ENCODE data around the gene TMEM42. TPM values are rescaled to one million over a fixed set of nuclear protein-coding genes. Genes with fewer than 3 reads are reported as not detected.
"Not testable (repeated sequence)": the region's sequence is repeated elsewhere in the genome, so short reads cannot be mapped to it uniquely, and the experiment has no call there.

TMEM42 gene
- 10.5 TPM for total RNA-seq
- long read RNA-seq, transcript TMEM42-201 (3 exons, 1,026 nt) = major isoform, 6 of 9 reads
- long read RNA-seq, partial matches to known transcripts = 0 of 9 reads
- long read RNA-seq, other reads (novel, unspliced or antisense) = 3 of 9 reads

DNA sequence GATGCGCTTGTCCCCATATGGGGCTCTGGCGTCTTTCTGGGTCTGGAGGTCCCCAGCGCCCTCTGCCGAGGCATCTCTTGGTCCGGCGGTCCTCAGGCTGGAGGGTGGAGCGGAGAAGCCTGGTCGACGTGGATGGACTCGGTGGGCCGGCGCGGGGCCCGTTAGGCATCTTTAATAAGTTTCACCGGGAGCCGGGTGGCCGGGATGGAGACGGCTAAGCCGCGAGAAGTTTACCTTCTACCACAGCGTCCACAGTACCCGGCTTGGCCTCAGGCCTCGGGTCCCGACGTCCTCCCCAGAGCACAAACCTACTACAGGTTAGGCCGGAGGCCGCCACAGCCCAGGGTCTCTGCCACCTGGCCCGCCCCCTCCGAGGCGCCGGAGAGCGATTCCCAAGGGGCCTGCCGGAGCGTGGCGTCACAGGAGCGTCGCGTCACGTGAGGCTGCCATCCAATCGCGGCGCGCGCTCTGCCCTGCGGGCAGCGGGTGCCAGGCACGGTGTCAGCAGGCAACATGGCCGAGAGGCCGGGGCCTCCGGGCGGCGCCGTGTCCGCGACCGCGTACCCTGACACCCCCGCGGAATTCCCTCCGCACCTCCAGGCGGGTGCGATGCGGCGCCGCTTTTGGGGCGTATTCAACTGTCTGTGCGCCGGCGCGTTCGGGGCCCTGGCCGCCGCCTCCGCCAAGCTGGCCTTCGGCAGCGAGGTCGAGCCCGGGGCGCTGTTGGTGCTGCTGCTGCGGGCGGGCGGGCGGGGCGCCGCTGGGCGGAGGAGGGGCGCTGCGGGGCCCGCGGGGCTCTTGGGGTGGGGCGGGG is at the start of gene TMEM42:
TSS of gene TMEM42 (plus strand) at position 501 of the 814 bp plus-strand sequence. CDS start at position 514, 13 bp downstream.
- intact Hi-C loops (cut with DNase I) = loop anchor here (5.0 to 10.0 kb wide), 3 partner anchors 99 to 237 kb away; partner anchors contain the start of genes KIAA1143, KIF15, ZNF197 and ZNF502
- DNase-seq (ENCODE audit: low spot score) = peak; percentile 96

DNA sequence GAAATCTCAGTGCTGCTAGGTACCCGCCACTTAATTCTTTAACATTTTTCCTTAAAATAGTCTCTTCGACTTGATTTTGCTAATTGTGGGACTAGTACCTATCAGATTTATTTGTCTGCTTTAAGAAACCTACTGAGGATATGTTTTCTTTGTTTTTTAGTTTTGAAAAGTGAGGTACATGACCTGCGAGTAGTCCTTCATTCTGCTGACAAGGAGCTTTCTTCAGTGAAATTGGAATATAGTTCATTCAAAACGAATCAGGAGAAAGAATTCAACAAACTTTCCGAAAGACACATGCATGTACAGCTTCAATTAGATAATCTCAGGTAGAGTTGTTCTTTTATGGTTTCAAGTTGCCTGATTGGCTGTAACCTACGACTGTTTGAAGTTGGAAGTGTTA is 47.0 kb upstream of the TMEM42 start:
- intact Hi-C loops (cut with DNase I) = no loop called here
- no peak for DNase-seq (ENCODE audit: low spot score)

DNA sequence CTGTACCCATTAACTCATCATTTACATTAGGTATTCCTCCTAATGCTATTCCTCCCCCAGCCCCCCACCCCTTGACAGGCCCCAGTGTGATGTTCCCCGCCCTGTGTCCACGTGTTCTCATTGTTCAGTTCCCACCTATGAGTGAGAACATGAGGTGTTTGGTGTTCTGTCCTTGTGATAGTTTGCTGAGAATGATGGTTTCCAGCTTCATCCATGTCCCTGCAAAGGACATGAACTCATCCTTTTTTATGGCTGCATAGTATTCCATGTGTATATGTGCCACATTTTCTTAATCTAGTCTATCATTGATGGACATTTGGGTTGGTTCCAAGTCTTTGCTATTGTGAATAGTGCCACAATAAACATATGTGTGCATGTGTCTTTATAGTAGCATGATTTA is 45.4 kb upstream of the TMEM42 start:
- intact Hi-C loops (cut with DNase I) = not testable (repeated sequence)

DNA sequence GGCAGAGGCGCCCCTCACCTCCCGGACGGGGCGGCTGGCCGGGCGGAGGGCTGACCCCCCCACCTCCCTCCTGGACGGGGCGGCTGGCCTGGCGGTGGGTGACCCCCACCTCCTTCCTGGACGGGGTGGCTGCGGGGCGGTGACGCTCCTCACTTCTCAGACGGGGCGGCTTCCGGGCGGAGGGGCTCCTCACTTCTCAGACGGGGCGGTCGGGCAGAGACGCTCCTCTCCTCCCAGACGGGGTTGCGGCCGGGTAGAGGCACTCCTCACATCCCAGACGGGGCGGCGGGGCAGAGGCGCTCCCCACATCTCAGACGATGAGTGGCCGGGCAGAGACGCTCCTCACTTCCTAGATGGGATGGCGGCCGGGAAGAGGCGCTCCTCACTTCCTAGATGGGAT is 40.5 kb upstream of the TMEM42 start:
- DNase-seq (ENCODE audit: low spot score); intact Hi-C loops (cut with DNase I): not testable (repeated sequence)

More for the DNA sequence above, 45.4 kb upstream of the TMEM42 start:
- not testable (repeated sequence) for DNase-seq (ENCODE audit: low spot score)

DNA sequence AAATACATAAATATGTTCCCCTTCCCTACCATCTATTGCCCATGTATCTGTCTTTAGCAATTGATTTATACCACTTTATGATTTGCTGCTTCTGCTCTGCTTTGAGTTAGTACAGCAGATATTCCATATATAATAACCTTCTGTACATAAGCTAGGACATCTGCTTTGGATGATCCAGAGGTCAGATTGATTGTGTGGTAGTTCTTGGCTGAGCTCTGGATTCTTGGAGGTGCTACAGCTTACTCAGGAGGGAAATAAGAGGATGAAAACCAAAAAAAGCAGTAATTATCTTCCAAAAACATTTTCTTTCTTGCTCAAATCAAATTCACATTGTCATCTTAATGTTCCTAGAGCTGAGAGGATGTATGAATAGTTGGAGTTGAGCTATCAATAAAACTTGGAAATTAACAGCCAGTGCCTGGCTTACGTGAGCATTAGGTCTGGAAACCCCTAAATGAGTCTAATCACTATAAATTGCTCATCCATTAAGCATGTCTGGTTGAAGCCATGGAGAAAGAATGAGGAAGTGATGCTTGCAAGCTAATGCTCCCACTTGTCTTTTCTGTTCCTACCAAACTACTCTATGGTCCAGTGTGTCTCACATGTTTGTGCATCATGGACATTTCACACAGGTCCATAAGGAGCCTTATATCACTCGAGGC is 36.3 kb upstream of the TMEM42 start:
- intact Hi-C loops (cut with DNase I) = no loop called here
- DNase-seq (ENCODE audit: low spot score) = no peak

DNA sequence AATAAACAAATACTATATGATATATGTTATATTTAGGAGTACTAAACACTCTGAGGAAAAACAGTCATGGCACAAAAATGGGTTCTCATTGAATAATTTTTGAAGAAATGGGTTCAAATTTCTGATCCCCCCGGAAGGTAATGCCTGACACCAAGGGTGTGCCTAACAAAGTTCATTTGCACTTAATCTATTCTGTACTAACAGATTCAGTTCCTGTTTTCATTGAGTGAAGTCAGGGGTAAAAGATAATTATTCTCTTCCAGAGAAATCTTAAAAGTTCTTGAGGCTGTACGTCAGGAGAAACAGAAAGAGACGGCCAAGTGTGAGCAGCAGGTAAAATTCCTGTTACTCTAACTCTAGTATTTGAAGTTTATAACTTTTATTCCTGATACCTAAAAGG is 34.5 kb upstream of the TMEM42 start:
- intact Hi-C loops (cut with DNase I) = no loop called here
- no peak for DNase-seq (ENCODE audit: low spot score)

DNA sequence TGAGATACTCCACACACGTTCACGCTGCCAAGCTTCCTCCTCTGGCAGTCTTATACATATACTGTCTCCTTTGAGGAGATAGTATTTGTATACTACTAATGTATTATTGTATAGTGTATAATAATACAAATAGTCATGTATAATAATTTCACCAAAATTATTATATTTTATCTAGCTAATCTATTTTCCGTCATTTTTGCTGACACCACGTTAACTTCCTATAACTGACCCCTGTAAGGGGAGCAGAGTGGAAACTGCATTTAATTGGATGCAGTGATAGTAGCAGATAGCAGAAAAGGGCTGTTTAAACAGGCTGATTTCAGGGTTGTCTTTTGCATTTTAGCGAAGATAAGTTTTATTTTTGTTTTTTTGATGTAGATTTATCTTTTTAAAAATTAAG is 30.5 kb upstream of the TMEM42 start:
- intact Hi-C loops (cut with DNase I) = no loop called here
- no peak for DNase-seq (ENCODE audit: low spot score)

DNA sequence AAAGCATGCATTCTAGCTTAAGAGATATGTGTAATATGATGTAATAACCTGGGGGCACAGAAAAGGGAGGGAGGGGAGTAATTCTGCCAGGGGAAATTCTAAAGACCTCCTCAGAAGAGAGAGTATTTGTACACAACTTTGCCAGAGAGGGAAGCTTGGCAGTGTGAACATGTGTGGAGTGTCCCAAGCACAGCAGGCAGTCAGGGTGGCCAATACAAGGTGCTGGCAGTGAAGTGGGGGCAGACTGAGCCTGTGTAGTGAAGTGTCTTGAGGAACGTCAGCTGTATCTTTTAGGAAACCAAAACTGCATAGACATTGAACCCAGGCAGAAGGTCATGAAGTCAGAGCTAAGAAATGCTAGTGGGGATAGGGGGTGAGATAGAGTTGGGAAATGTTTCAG is 29.7 kb upstream of the TMEM42 start:
- DNase-seq (ENCODE audit: low spot score) = no peak
- intact Hi-C loops (cut with DNase I) = no loop called here

DNA sequence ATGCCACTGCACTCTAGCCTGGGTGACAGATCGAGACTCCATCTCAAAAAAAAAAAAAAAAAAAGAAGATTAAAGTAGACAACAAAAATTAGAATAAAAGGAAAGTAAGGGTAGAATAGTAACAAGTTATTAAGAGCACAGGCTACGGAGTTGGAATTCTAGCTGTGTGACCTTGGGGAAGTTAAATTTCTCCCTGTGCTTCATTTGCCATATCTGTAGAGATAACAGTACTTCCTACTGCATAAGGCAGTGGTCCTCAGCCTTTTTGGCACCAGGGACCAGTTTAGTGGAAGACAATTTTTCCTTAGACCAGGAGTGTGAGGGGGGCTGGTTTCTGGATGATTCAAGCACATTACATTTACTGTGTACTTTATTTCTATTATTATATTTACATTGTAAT is 28.7 kb upstream of the TMEM42 start:
- intact Hi-C loops (cut with DNase I) = no loop called here
- no peak for DNase-seq (ENCODE audit: low spot score)

DNA sequence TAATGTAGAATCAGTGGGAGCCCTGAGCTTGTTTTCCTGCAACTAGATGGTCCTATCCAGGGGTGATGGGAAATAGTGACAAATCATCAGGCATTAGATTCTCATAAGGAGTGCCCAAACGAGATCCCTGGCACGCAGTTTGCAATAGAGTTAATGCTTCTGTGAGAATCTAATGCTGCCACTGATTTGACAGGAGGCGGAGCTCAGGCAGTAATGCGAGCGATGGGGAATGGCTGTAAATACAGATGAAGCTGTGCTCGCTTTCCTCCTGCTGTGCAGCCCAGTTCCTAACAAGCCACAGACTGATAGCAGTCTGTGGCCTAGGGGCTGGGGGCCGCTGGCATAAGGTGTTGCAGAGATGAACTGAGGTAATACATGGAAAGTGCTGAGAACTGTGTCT is 28.3 kb upstream of the TMEM42 start:
- no peak for DNase-seq (ENCODE audit: low spot score)
- intact Hi-C loops (cut with DNase I) = no loop called here

DNA sequence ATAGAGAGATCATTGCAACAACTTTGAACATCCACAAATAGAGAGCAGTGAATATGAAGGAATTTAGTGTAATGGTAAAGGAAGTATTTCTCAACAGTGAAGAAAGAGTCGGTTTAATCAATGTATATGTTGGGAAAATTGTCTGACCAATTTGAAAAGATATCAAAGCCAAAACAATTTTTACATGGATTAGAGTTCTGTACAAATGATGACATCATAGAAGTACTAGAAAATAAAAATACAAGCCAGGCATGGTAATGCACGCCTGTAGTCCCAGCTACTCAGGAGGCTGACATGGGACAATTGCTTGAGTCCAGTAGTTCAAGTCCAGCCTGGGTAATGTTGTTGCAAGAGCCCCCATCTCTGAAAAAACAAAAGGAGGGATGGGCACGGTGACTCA is 26.0 kb upstream of the TMEM42 start:
- intact Hi-C loops (cut with DNase I) = no loop called here

DNA sequence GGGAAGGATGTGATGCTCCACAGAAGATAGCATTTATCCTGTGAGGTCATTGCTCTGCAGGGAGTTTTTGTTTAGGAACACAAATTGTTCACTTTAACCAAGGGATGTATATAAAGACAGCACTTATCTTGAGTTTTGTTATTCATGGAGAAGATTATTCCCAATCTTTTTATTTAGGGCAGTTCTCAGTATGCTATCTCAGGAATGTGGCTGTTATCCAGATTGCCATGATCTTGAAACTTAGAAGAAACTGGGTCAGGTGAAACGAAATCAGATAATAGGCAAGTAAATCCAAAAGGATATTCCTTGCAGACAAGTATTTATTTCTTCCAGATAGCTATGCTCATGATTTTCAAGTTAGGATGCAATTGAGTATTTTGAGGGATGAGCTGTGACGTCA is 19.3 kb upstream of the TMEM42 start:
- intact Hi-C loops (cut with DNase I) = no loop called here

More for the DNA sequence above, 26.0 kb upstream of the TMEM42 start:
- DNase-seq (ENCODE audit: low spot score) = no peak

DNA sequence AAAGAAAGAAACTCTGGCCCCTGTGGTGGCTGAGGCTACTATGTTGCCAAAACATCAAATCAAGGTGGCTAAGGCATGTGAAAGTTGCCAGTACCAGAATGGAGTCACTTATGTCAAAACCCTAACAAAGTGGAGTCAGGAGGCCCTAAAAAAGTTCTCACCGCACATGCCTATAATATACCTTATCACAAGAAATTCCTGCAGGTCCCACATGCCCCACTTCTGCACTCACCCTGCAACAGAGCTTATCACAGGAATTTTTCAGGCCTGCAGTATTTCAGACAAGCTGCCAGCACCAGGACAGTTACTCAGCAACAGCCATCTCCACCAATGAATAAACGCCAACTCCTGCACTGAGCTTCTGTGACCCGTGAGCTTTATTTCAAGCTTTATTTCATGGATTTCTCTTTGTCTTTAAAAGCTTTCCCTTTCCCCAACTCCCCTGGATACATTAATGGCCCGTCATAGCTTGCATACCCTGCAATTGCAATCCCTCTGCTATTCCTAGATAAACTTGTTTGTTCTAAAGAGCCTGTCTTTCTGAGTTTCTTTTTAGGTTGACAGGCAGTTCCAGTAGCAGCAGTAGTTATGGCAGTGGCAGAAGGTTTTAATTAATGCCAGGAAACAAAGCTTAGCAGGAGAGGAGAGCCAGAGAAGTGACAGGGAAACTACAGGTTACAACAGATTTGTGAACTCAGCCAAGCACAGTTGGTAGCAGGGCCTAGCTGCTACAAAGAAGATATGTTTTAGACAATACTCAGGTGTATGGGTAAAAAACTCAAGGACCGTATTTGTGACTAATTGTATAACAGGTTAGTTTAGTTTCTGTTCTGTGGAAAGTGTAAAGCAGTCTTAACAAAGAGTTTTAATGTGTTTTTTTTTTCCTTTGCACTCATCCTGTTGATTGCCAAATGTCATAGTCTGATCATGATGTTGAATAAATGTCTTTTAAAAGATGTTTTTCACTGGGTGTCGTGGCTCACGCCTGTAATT is 15.9 kb upstream of the TMEM42 start:
- DNase-seq (ENCODE audit: low spot score) = no peak
- intact Hi-C loops (cut with DNase I) = no loop called here

More for the DNA sequence above, 19.3 kb upstream of the TMEM42 start:
- no peak for DNase-seq (ENCODE audit: low spot score)

DNA sequence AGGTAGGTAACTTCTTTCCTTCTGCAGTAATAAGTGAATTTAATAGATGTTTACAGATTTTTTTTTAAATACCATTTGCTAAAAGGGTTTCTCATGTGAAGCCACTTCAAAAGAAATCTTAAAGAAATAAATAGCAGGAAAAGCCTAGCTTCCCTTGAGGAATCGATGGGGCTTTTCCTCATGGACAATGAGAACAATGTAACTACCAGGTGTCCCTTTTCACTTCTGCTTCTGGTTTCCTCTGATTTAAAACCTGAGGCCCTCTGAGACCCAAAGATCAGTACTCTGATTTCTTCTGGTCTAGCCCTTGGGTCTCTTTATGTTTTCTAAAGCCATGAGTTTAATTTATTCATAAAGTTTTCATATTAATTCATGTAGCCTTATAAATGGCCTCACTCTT is 13.1 kb upstream of the TMEM42 start:
- intact Hi-C loops (cut with DNase I) = no loop called here
- DNase-seq (ENCODE audit: low spot score) = no peak

DNA sequence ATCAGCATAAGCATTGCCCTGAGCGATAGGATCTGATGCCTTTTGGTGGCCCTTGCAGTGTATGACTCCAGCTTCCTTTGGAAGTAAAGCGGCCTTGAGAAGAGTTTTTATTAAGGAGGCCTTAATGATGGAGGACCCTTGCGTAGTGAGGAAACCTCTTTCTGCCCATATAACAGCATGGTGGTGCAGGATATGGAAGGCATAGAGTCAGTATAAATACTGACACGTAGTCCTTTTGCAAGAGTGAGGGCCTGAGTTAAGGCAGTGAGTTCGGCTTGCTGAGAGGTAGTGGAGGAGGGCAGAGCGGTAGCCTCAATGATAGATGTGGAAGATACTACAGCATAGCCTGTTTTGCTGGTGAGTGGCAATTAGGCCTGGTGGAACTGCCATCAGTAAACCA is 5.0 kb upstream of the TMEM42 start:
- DNase-seq (ENCODE audit: low spot score); intact Hi-C loops (cut with DNase I): not testable (repeated sequence)

DNA sequence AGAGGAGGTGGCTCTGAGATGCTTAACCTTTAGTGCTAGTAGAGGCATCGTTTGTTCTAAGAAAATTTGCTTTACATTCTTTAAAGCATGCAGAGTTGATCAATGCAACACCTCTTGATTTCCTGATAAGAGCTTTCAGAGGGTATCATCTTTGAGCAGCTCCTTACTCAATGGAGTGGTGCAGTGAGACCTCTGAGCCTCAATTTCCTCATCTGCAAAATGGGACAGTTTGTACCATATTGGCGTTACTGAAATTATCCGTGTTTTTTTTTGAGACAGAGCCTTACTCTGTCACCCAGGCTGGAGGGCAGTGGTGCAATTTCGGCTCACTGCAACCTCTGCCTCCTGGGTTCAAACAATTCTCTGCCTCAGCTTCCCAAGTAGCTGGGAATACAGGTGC is 1.6 kb upstream of the TMEM42 start:
- intact Hi-C loops (cut with DNase I) = loop anchor here (5.0 to 10.0 kb wide), 3 partner anchors 98 to 235 kb away; partner anchors contain the start of genes KIAA1143, KIF15, ZNF197 and ZNF502
- DNase-seq (ENCODE audit: low spot score) = no peak

DNA sequence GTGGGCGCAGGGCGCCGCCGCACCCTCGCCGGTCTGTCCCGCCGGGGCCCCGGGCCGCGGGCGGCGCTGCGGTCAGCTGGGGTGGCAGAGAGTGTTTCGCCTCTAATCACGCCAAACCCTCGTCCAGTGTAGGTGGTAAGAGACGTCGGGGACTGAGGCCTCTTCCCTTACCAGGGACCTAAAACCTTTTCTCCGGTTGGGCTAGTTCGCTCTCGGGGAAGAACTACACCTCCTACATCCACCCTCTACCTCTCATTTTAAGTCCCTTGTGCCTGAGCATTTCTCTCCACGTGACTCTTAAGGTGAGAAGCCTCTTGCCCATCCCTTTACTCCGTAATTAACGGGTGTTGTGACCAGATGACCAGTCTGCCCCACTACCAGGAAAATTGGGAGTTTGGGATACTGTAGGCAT is 520 bp downstream of the TMEM42 start:
- intact Hi-C loops (cut with DNase I) = loop anchor here (5.0 to 10.0 kb wide), 3 partner anchors 100 to 237 kb away; partner anchors contain the start of genes KIAA1143, KIF15, ZNF197 and ZNF502
- DNase-seq (ENCODE audit: low spot score) = no peak

DNA sequence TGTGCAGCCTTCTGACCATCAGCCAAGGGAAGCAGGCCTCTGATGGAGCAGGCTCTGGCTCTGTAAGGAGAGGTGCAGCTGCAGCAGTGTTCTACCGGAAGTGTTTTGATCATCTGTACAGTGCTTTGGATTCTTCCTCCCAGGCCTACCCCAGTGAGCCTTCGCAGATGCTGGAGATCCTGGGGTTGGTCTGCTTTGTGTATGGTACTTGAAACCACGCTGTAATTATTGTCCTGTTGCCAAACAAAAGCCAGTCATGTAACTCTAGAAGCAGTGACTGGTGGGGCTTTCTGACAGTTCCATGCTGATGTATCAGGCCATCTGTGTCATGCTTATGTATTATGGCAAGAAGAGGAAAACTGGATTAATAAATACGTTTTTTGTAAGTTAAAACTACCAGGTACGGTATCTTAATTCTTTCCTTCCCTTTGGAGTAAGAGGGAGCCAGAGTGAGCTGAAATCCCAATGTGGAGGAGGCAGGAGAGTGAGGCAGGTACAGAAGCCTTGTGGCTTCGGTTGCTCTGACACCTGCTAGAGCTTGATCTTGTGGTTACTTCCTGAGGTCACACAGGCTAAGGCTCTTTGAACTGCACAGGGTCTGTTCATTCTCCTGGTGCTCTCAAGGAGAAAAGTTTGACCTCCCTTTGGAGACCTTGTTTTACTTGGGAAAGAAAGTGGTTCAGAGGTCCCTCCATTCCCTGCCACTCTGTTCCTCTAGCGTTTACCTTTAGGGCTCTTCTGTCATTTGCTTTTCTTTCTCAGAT is 3.7 kb downstream of the TMEM42 start:
- no peak for DNase-seq (ENCODE audit: low spot score)
- intact Hi-C loops (cut with DNase I) = loop anchor here (10.0 kb wide), 1 partner anchor 241 kb away; the partner anchor contains the start of gene ZNF197

All from cardiac septum (tissue), 1 donor.